Renal cortex interstitium (tissue), 11 donors: ENCODE results near the gene SOS2. TPM values are rescaled to one million over a fixed set of nuclear protein-coding genes. Genes with fewer than 3 reads are reported as not detected.
"Not testable (repeated sequence)": the region's sequence is repeated elsewhere in the genome, so short reads cannot be mapped to it uniquely, and the experiment has no call there.

Source experiments
- DNase-seq, 11 donors: peaks; one replicate each; pipeline ENCODE4 v3.0.0-alpha.2; 2013; ENCODE audit warnings: low read depth in 9 of 11, low spot score in 4 of 11; ENCODE audit errors: extremely low read depth in 1 of 11
- polyA plus RNA-seq, 3 donors: library from polyadenylated mRNA; unstranded; fragments of 120-200 nt; gene quantifications; one replicate each; pipeline ENCODE4 v1.2.1, GENCODE V29; 2013; ENCODE audit not compliant: insufficient read length in 3 of 3

SOS2 gene
- polyA plus RNA-seq, 3 donors, result 34.2 to 41.7 (median 36.1) TPM

DNA sequence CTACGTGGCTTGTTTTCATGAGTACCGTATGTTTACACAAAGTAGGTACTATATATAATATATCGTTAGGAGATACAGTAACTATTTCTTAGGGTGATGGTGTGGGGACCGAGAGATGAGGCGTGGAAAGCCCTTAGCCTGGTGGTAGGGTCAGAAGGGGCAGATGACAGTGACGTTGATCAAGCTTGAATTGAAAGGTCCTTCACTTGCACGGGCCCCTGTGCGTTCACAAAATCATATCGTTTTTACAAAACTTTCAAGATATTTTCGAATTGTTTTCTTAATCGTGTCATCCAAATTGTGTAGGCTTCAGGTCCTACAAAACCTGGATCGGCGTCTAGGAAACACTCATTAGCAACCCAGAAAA lies 881 bp upstream of the SOS2 start:
- no peak for DNase-seq

DNA sequence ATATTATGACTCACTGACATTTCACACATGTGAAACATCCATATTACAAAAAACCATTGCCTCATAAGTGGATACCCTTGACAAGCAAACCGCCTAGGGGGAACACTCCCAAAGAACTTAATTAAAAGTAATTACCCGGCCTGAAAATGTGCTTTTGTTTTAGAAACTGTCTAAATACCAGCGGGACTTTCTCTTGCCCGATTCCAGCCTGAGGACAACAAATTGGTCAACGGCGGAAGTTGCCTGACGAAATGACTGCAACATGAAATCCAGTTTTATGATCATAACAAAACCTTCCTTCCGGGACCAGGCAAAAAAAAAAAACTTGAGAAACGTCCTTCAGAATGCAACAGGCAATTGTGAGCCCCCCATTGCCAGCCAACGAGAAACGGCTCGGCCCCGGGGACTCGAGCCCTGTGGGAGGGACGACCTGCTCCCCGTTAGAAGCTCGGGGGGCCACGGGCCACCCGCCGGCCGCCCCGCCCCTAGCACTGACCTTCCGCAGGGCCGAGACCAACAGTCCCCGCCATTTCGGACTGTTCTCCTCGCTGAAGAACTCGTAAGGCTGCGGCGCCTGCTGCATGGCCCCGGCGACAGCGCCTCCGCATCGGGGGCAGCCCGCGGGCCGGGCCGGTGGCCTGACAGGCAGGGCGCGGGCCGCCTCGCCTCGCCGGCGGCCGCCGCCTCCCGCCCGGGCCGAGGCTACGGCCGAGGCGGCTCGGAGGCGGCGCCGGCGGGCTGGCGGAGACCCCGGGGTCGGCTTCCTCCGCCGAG lies 490 bp downstream of the SOS2 start:
- DNase-seq, result peak in 7 of 11 donors; percentile 31 to 62 (median 43)

DNA sequence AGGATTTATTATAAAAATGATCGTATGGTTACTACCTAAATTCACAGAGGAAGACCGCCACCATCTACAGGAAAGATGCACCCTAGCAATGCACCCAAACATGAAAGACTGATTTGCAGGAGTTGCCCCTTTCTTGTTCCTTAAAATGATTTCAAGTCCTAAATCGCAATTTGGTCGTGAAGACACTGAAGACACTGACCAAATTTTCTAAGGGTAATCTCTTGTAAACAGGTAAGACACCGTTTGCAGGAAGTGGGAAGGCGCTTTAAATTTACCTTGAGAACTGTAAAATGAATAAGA lies 1.0 kb downstream of the SOS2 start:
- DNase-seq, result peak in 1 of 11 donors; percentile 33

- DNase-seq, result no peak
These were observed 1.7 kb downstream of the SOS2 start for GRCh38 chr14:50229681-50230080.

- DNase-seq, result no peak
These were observed 3.1 kb downstream of the SOS2 start for GRCh38 chr14:50228313-50228712.

- DNase-seq, result no peak
These were observed 5.4 kb downstream of the SOS2 start for GRCh38 chr14:50225974-50226297.

- DNase-seq, result peak in 10 of 11 donors; percentile 51 to 77 (median 65)
These were observed 6.1 kb downstream of the SOS2 start for GRCh38 chr14:50225067-50225973.

DNA sequence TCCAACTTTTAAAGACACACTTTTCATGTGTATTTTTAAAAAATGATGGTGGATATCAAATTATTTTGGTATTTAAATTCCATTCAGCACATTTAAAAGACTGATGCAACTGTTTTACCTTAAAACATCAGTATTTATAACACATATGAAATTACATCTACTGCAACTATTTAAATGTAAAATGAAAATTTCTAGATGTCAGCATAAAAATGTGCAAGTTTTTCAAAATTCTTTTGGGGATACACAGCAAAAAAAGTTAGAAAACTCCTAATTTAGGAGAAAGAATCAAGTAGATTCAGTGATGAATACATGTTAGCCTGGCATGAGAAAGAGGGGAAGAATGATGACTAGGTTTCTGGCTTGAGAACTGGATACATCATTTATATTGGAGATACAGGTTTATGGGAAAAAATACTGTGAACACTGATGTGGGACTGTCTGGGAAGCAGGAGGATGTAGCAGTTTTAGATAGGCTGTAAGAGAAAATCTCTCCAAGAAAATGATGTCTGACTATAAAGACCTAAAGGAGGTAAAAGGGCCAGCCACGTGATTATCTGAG lies 9.2 kb downstream of the SOS2 start:
- DNase-seq, result no peak

- no peak for DNase-seq
These were observed 12.9 kb downstream of the SOS2 start for GRCh38 chr14:50218501-50218900.

DNA sequence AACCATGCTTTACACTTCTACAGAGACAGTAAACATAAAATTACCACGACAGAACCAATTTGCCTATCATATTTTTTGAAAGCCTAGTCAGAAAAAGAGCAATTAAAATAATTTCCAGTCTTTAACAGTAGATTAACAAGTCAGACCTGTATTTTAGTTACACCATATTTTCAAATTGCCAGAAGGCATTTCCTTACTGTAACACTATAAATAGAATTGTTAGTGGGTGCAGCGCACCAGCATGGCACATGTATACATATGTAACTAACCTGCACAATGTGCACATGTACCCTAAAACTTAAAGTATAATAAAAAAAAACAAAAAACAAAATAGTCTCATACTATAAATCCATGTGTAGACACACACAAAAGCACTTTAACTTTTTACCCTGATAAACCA lies 16.0 kb downstream of the SOS2 start:
- no peak for DNase-seq

- no peak for DNase-seq
These were observed 17.6 kb downstream of the SOS2 start for GRCh38 chr14:50213795-50214194.

DNA sequence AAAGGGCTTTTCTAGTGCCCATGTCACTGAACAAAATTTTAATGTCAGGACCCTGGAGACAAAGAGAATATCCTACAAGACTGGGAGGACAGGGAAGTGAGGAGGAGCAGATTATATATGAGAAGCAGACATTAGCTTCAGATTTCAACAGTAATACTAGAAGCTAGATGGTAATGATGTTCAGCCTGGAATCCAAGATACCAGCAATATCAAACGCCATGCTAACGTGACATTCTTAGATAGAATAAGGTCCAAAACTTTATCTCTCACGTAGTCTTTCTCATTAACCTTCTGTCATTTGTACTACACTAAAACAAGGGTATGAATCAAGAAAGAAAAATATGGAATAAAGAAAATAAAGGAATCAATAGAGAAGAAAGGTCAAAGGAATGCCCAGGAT lies 18.7 kb downstream of the SOS2 start:
- no peak for DNase-seq

DNA sequence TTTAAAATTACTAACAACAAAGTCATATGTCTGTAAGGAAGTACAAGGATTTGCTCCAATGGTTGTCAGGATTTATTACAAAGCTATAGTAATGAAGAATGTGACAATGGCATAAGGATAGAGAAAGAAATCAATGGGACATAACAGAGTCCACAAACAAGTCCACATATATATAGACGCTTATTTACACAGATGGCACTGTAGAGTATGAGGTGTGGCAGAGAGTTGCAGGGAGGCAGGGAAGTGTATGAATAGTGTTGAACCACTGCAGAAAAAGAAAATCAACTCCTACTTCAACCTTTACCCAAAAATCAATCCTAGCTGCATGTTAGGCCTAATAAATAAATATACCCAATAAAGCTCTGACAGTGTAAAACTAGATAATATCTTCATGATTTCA lies 21.3 kb downstream of the SOS2 start:
- no peak for DNase-seq

GRCh38 chr14:50198499-50198898 lies 32.9 kb downstream of the SOS2 start:
- DNase-seq, result no peak

DNA sequence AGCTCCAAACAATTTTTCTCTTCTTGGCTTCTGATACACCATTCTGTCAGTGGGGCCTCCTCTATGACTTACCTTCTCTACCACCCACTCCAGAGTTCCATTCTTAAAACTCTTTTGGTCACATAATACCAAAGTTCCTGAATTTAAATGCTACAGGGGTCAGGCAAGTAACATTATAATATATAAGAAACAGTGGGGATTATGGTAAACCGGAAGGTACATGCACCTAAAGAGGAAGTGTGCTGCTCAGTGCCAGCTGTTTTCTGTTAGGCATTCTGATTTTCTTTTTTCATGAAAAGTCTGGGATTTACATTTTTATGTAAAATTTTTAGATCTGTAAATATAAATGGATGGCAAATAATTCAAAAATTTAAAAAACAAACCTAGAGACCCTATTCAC lies 39.9 kb downstream of the SOS2 start:
- no peak for DNase-seq

GRCh38 chr14:50186107-50186506 lies 45.3 kb downstream of the SOS2 start:
- DNase-seq, result no peak

DNA sequence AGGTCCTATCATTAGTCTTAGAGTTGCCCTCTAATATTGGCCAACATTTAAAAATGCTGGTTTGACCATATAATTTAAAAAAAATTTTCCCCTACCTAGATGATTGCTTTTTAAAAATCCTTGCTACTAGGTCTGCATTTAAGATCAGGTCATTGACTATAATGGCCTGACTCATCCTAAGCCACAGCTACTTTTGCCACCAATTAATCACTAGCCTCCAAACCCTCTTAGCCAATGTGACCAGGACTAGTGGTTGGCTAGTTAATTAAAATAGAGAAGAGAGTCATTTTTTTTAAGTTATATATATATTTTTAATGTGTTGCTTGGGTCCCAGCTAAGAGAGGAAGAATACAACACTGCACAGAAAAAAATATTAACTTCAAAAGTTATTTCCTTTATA lies 57.5 kb downstream of the SOS2 start:
- DNase-seq, result no peak

GRCh38 chr14:50171895-50172294 lies 59.5 kb downstream of the SOS2 start:
- no peak for DNase-seq

GRCh38 chr14:50167381-50167780 lies 64.0 kb downstream of the SOS2 start:
- DNase-seq, result not testable (repeated sequence)

- DNase-seq, result no peak
These were observed 75.3 kb downstream of the SOS2 start for GRCh38 chr14:50156111-50156510.
